ENCODE data around the gene TMEM158. TPM values are rescaled to one million over a fixed set of nuclear protein-coding genes. Genes with fewer than 3 reads are reported as not detected.

TMEM158 gene
- total and polyA plus RNA-seq, 10 of the 15 experiments (the other 5 are each of a cell fraction or from before 2014, with no cell fraction given), result not detected

DNA sequence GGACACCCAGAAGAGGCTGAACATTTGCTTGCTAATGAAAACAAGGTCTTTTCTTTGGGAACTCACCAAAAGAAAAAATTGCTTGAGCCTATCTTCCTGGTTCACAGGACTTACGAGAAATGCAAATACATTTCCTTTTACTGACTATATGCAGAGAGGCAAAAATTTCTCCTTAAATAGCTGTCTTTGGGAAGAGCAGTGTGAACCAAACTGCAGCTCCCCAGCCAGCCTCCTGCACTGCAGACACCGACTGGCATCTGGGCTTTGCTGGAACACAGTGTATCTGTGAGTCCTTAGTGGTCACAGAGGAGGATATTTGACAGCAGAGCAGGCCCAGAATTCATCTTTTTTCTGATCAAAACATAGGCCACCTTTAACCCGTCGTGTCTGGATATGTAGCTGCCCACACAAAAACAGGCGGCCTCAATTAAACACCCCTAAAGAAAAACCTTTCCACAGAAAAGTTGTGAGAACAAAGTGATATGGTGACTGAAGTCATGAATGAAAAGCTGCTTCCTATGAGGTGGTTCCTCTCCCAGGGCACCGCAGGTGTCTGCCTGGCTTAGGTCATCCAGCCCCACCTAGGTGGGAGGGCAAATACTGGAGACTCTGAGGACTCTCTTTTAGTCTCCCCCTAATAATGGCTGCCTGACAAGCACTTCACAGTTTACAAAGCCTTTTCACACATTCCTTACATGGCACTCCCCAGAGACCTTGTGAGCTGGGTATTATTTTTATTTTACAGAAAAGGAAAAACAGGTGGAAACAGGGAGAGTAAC, 46.1 kb upstream of the TMEM158 start:
- Histone ChIP-seq H3K79me2 (ENCODE audit: control insufficient read depth, insufficient read depth, low read length) (no peaks in the 10 kb centered on the region), H3K4me2 (ENCODE audit: control insufficient read depth, insufficient read depth) (no peak overlapping the region), H3K27me3 (replicated peaks in 1 of 2; ENCODE audit: control insufficient read depth in 2 of 2, insufficient read depth in 2 of 2, low read length in 1 of 2) (peaks cover 0 to 3% of the 10 kb centered on the region in 2 experiments; a peak in 2 of 4 replicates), H3K4me1 (ENCODE audit: control insufficient read depth, insufficient read depth, low read length) (peaks cover 3% of the 10 kb centered on the region; the same call in 1 of the 2 replicates), H3K36me3 (ENCODE audit: control insufficient read depth in 2 of 2, insufficient read depth in 2 of 2, low read length in 1 of 2) (no peaks in the 10 kb centered on the region), H3K9me3 (replicated peaks; ENCODE audit: control insufficient read depth, insufficient read depth, low read length) (no peaks in the 10 kb centered on the region), H2AFZ (ENCODE audit: control insufficient read depth, low read depth, low read length) (no peak overlapping the region), H4K20me1 (ENCODE audit: control insufficient read depth, insufficient read depth) (no peaks in the 10 kb centered on the region), H3K27ac (ENCODE audit: control insufficient read depth, insufficient read depth) (no peak overlapping the region), H3K4me3 (no peak overlapping the region), H3K9ac (ENCODE audit: control insufficient read depth, insufficient read depth, low read length) (no peak overlapping the region)
- DNase-seq (ENCODE audit: low read depth, low spot score) (no peak), FAIRE-seq (no peak), ATAC-seq (no peak)
- BruUV-seq (replicated peaks), result no TSS peak
- CTCF ChIA-PET, result interaction anchor here (0.8 to 2.5 kb wide), 5 partner anchors 11 to 234 kb away, joined by 3 to 17 read pairs (median 5); no protein-coding TSS in a partner anchor
- SMC1A ChIA-PET (ENCODE audit: uncharacterized antibody, unreplicated experiment), result interaction anchor here (0.9 to 2.0 kb wide), 3 partner anchors 14 to 231 kb away, joined by 3 to 8 read pairs (median 4); no protein-coding TSS in a partner anchor
- TF ChIP-seq NR2C1 (IDR thresholded peaks at IDR 0.05) (no peak), YY1 (IDR thresholded peaks at IDR 0.05; ENCODE audit: low read depth, low read length) (no peak), NFYB (IDR thresholded peaks at IDR 0.05; ENCODE audit: insufficient read depth, low read depth, low read length) (no peak), RB1 (IDR thresholded peaks at IDR 0.05; ENCODE audit: borderline replicate concordance) (no peak), RUNX3 (IDR thresholded peaks at IDR 0.05; ENCODE audit: low read length) (no peak), SIX5 (IDR thresholded peaks at IDR 0.05; ENCODE audit: low read depth, low read length, severe bottlenecking) (no peak), KLF5 (IDR thresholded peaks at IDR 0.05; ENCODE audit: partially characterized antibody) (no peak), BCL11A (IDR thresholded peaks at IDR 0.05; ENCODE audit: low read depth, low read length) (no peak), SUPT20H (IDR thresholded peaks at IDR 0.05; ENCODE audit: borderline replicate concordance, control insufficient read depth, low read depth, low read length) (no peak)
- TF ChIP-seq, protein P1, sequence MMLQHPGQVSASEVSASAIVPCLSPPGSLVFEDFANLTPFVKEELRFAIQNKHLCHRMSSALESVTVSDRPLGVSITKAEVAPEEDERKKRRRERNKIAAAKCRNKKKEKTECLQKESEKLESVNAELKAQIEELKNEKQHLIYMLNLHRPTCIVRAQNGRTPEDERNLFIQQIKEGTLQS (IDR thresholded peaks at IDR 0.05; ENCODE audit: borderline replicate concordance, extremely low read depth, low read depth, low read length), result no peak
- TF ChIP-seq, protein P2, sequence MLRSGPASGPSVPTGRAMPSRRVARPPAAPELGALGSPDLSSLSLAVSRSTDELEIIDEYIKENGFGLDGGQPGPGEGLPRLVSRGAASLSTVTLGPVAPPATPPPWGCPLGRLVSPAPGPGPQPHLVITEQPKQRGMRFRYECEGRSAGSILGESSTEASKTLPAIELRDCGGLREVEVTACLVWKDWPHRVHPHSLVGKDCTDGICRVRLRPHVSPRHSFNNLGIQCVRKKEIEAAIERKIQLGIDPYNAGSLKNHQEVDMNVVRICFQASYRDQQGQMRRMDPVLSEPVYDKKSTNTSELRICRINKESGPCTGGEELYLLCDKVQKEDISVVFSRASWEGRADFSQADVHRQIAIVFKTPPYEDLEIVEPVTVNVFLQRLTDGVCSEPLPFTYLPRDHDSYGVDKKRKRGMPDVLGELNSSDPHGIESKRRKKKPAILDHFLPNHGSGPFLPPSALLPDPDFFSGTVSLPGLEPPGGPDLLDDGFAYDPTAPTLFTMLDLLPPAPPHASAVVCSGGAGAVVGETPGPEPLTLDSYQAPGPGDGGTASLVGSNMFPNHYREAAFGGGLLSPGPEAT (IDR thresholded peaks at IDR 0.05; ENCODE audit: low read depth), result no peak
- TF ChIP-seq, protein P3, sequence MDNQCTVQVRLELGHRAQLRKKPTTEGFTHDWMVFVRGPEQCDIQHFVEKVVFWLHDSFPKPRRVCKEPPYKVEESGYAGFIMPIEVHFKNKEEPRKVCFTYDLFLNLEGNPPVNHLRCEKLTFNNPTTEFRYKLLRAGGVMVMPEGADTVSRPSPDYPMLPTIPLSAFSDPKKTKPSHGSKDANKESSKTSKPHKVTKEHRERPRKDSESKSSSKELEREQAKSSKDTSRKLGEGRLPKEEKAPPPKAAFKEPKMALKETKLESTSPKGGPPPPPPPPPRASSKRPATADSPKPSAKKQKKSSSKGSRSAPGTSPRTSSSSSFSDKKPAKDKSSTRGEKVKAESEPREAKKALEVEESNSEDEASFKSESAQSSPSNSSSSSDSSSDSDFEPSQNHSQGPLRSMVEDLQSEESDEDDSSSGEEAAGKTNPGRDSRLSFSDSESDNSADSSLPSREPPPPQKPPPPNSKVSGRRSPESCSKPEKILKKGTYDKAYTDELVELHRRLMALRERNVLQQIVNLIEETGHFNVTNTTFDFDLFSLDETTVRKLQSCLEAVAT (IDR thresholded peaks at IDR 0.05), result no peak
- in situ Hi-C loops (cut with MboI) (no loop called here), intact Hi-C loops (cut with micrococcal nuclease; ENCODE audit: unreplicated experiment) (no loop called here)
- WGBS (ENCODE audit: insufficient coverage, insufficient replicate concordance, low lambda C conversion rate, missing lambda C conversion rate), result 57% methylated on average over 6 of the region's 6 CpGs
- RAD21 ChIA-PET (ENCODE audit: unreplicated experiment), result interaction anchor here (0.6 to 2.6 kb wide), 2 partner anchors 231 to 239 kb away, joined by 4 to 16 read pairs; no protein-coding TSS in a partner anchor
- POLR2A ChIA-PET, result no interaction called here

Data from GM12878 (cell line).